Lower leg skin (tissue), 4 donors: Measurements from ENCODE around the gene ERC1. TPM values are rescaled to one million over a fixed set of nuclear protein-coding genes. Genes with fewer than 3 reads are reported as not detected.

Source experiments
- DNase-seq, 2 donors: peaks; one replicate each; pipeline ENCODE4 v3.0.0-alpha.2; 2019; ENCODE audit warnings: low spot score in 2 of 2
- H3K4me3 ChIP-seq: fragments of 200-600 bp; sonication (generic); 2 replicates; pipeline ENCODE4 v1.5.1; 2017; ENCODE audit warnings: mild to moderate bottlenecking, low read depth; ENCODE audit not compliant: poor library complexity, severe bottlenecking
- POLR2A ChIP-seq, 2 donors: fragments of 450-650 bp; IDR thresholded peaks; one replicate each; pipeline ENCODE4 v1.6.1; 2016 to 2017; ENCODE audit warnings: antibody characterized with exemption in 2 of 2, mild to moderate bottlenecking in 1 of 2, moderate library complexity in 1 of 2
- WGBS, 2 donors: methylation state at CpG; one replicate each; pipeline ENCODE4 v1.1.5; 2018; 5-methylcytosine and 5-hydroxymethylcytosine counted together
- intact Hi-C: fragments of 100-400 bp; cut with DNase I; formaldehyde crosslinking; loops from one replicate; pipeline ENCODE4 v1.15.0; 2023; ENCODE audit warnings: low total_unique reads
- total RNA-seq, 4 donors: library from RNA; depleted of rRNA; stranded (reverse); fragments of >200 nt; gene quantifications; one replicate each; pipeline ENCODE4 v1.1.0, GENCODE V29; 2016
- TF ChIP-seq, protein P1 (sequence below), 3 donors: fragments of 450-650 bp; IDR thresholded peaks; one replicate each; pipeline ENCODE4 v1.5.1; 2016; ENCODE audit warnings: antibody characterized with exemption in 3 of 3, mild to moderate bottlenecking in 3 of 3, moderate library complexity in 2 of 3

ERC1 gene
- total RNA-seq, 4 donors from 2014 or later, result 22.1 to 42.7 (median 29.7) TPM

DNA sequence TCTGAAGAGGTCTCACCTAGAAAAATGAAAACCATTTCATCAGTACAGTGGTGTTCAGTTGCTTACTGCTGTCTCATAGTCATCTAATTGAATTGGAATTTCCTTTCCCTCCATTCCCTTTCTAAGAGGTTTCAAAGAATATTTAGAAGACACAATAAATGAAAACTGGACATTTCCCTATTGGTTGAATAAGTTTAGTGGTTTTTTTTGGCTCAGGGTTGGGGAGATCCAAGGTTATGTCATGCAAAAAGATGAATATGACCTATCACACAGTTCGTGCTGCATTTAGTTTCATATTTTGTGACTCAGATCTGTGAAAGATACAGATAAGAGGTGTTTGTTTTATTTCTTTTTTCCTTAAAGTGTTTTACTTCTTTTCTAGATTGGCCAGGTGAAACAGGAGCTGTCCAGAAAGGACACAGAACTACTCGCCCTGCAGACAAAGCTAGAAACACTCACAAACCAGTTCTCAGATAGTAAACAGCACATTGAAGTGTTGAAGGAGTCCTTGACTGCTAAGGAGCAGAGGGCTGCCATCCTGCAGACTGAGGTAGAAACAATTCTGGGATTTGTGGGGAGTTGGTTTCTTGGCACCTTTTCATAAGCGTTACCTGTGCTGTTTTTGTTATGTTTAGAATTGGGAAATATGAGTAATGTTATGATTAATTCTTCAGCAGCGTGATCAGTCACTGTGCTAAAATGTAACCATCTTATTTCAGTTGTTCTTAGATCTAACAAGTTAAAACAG is 124.6 kb downstream of the ERC1 start:
- intact Hi-C loops, result loop anchor here (5.0 kb wide), 1 partner anchor 477 kb away; the partner anchor contains the start of gene FBXL14
- no peak overlapping the region for H3K4me3 ChIP-seq
- DNase-seq, result no peak
- TF ChIP-seq, protein P1, sequence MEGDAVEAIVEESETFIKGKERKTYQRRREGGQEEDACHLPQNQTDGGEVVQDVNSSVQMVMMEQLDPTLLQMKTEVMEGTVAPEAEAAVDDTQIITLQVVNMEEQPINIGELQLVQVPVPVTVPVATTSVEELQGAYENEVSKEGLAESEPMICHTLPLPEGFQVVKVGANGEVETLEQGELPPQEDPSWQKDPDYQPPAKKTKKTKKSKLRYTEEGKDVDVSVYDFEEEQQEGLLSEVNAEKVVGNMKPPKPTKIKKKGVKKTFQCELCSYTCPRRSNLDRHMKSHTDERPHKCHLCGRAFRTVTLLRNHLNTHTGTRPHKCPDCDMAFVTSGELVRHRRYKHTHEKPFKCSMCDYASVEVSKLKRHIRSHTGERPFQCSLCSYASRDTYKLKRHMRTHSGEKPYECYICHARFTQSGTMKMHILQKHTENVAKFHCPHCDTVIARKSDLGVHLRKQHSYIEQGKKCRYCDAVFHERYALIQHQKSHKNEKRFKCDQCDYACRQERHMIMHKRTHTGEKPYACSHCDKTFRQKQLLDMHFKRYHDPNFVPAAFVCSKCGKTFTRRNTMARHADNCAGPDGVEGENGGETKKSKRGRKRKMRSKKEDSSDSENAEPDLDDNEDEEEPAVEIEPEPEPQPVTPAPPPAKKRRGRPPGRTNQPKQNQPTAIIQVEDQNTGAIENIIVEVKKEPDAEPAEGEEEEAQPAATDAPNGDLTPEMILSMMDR (IDR thresholded peaks at IDR 0.05), result no peak
- no peak for TF ChIP-seq POLR2A (IDR thresholded peaks at IDR 0.05)
- 49 to 51% methylated on average over 4 of the region's 4 CpGs for WGBS, 2 donors

DNA sequence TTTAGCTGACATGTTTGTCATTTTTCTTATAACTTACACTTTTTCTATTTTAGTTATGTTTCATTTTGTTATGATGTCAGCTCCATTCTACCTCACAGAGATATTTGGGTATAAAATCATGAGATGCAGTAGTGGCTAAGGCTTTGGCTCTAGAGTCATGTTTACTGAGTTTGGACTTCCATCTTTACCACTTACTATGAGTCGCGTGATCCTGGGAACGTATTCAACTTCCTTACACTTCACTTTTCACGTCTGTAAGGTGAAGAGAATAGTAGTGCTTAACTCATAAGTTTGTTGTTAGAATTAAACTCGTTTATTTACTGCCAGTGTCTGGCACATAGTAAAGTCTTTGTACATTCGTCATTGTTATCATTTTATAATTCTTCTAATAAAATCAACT is 126.3 kb downstream of the ERC1 start:
- H3K4me3 ChIP-seq, result no peak overlapping the region
- TF ChIP-seq POLR2A (IDR thresholded peaks at IDR 0.05), result no peak
- TF ChIP-seq, protein P1 (IDR thresholded peaks at IDR 0.05), result no peak
- DNase-seq, result no peak
- intact Hi-C loops, result loop anchor here (5.0 kb wide), 1 partner anchor 475 kb away; the partner anchor contains the start of gene FBXL14
- 59 to 75% methylated on average over 6 of the region's 6 CpGs for WGBS, 2 donors

DNA sequence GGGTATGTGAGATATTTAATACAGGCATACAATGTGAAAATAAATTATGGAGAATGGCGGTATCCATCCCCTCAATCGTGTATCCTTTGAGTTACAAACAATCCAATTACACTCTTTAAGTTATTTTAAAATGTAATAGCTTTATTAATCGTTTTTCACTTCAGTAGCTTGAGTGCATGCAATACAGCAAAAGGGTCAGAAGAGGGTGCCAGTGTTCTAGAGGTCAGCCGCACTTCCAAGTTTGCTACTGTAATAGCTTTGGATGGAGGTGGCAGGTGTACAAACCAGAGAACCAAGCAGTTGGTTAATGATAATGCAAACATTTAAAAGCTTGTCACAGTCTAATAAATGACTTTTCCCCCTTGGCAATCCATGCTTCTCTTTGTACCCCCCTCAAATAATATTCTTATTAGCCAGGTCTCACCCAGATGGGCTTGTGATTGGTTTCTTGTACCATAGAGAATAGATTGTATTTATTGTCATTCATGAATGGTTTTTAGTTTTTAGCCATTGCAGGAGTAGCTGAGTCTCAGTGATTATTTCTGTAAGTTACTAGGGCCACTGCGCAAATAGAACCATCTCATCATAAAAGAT is 127.0 kb downstream of the ERC1 start:
- H3K4me3 ChIP-seq, result no peak overlapping the region
- TF ChIP-seq POLR2A (IDR thresholded peaks at IDR 0.05), result no peak
- TF ChIP-seq, protein P1 (IDR thresholded peaks at IDR 0.05), result peak in 1 of 3 donors; percentile 62
- whole genome bisulfite sequencing, 2 donors, result 23 to 26% methylated on average over 5 of the region's 5 CpGs
- DNase-seq, result peak; percentile 77 to 93
- intact Hi-C loops, result loop anchor here (5.0 kb wide), 1 partner anchor 474 kb away; the partner anchor contains the start of gene FBXL14

DNA sequence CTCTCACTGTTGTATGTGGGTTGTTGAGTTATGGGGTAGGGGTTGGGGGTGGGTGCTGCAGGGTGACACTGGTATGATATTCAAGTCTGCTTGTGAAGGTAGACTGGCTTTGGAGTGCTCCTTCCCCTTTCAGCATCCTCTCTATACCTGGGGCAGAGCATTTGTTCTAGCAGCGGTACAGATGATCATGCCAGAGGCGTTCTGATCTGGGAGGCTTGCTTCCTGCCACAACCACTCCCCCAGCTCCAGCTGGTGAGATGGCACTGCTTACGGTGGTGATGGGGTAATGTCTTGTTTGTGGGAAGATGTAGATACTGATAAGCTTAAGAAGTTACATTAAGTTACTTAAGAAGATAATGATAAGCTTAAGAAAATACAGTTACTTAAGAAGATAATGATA is 131.8 kb downstream of the ERC1 start:
- no peak overlapping the region for H3K4me3 ChIP-seq
- TF ChIP-seq POLR2A (IDR thresholded peaks at IDR 0.05), result no peak
- TF ChIP-seq, protein P1 (IDR thresholded peaks at IDR 0.05), result no peak
- 49 to 81% methylated on average over 3 of the region's 3 CpGs for WGBS, 2 donors
- intact Hi-C loops, result no loop called here
- DNase-seq, result no peak

DNA sequence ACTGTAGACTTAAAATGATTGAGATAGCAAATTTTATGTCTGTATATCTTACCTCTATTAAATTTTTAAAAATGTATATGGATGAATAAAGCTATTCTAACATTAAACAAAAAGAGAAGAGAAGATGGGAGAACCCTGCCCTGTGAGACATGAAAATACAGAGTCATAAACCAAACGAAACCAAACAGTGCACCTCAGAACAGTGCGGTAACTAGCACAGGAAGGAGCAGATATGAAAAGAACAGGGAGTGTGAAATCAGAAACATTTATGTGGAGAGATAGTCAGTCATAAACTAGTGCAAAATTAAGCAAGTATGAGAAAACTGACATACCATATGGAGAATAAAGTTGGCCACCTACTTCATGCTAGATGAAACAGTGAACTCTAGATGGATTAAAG is 135.1 kb downstream of the ERC1 start:
- WGBS, 2 donors, result 88 to 95% methylated on average over 2 of the region's 2 CpGs
- intact Hi-C loops, result no loop called here
- TF ChIP-seq, protein P1 (IDR thresholded peaks at IDR 0.05), result no peak
- TF ChIP-seq POLR2A (IDR thresholded peaks at IDR 0.05), result no peak
- H3K4me3 ChIP-seq, result no peak overlapping the region
- no peak for DNase-seq
